ENCODE measurements around the gene C19orf47.

The C19orf47 gene

GRCh38 chr19:40282920-40283319 is 65.3 kb downstream of the C19orf47 start:
- no peak overlapping the region for H3K27ac ChIP-seq
- peak overlapping the region; percentile 6 for H3K9ac ChIP-seq (ENCODE audit: insufficient read length)
- no peak for DNase-seq (ENCODE audit: low read depth, low spot score)
- H3K36me3 ChIP-seq (ENCODE audit: insufficient read depth, low read length), result no peaks in the 10 kb centered on the region
- H3K9me3 ChIP-seq (ENCODE audit: low read depth, low read length), result no peaks in the 10 kb centered on the region
- no peak overlapping the region for H3K4me3 ChIP-seq
- no peak for TF ChIP-seq FOXP2 (optimal IDR thresholded peaks at IDR 0.05; ENCODE audit: control extremely low read depth, extremely low read length, insufficient read depth)
- no peak for TF ChIP-seq EZH2 (IDR thresholded peaks at IDR 0.05)
- no peak for TF ChIP-seq POLR2AphosphoS5 (IDR thresholded peaks at IDR 0.05; ENCODE audit: borderline replicate concordance, low read depth, low read length)

DNA sequence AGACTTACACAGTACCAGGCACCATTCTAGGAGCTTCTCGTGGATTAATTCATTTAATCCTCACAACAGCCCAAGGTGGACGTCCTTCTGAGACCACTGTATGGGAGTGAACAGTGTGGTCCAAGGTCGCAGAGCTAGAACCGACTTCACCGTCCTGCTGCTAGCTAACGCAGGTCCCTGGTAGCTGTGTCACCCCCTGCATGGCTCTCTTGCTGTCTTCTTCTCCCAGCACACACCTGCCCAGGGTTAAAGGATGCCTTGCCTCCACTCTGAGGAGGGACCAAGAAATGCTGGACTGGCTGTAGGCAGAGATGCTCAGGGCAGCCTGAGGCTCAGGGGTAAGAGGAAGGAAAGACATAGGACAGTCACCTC is 66.0 kb downstream of the C19orf47 start:
- DNase-seq (ENCODE audit: low read depth, low spot score), result no peak
- Histone ChIP-seq H3K4me3 (no peak overlapping the region), H3K27ac (0 out of 2 replicates have a peak overlapping the region, but pooled peaks have one; percentile 2), H3K9ac (ENCODE audit: insufficient read length) (no peak overlapping the region), H3K9me3 (ENCODE audit: low read depth, low read length) (no peaks in the 10 kb centered on the region), H3K36me3 (ENCODE audit: insufficient read depth, low read length) (no peaks in the 10 kb centered on the region)
- TF ChIP-seq POLR2AphosphoS5 (IDR thresholded peaks at IDR 0.05; ENCODE audit: borderline replicate concordance, low read depth, low read length), result no peak
- TF ChIP-seq FOXP2 (optimal IDR thresholded peaks at IDR 0.05; ENCODE audit: control extremely low read depth, extremely low read length, insufficient read depth), result no peak

GRCh38 chr19:40281381-40282208 is 66.6 kb downstream of the C19orf47 start:
- no peak overlapping the region for H3K9ac ChIP-seq (ENCODE audit: insufficient read length)
- no peaks in the 10 kb centered on the region for H3K9me3 ChIP-seq (ENCODE audit: low read depth, low read length)

DNA sequence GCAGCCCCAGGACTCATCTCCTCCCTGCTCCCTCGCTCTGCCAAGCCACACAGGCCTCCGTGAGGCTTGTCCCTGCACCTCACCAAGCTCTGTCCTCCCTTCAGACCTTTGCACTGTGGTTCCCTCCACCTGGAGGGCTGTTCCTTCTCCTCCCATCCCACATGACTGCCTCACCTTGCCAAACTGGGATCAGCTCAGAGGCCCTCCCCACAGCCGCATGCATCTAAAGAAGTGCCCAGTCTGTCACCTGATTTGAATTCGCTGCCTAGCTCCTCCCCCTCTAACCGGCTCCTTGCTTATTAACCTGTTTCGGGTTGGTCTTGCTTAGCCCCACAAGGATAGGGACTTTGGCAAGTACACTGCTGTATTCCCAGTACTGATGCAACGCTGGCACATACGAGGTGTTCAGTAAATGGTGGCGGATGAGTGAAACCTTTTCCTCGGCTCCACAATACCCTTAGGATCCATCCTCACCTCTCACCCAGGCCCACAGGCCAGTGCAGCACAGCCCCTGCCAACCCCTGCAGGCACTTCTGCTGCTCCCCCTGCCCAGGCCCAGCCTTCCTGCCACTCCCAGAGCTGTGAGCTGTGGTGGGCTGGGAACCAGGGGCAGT is 67.5 kb downstream of the C19orf47 start:
- no peak for DNase-seq (ENCODE audit: low read depth, low spot score)
- no peaks in the 10 kb centered on the region for H3K36me3 ChIP-seq (ENCODE audit: insufficient read depth, low read length)
- TF ChIP-seq POLR2AphosphoS5 (IDR thresholded peaks at IDR 0.05; ENCODE audit: borderline replicate concordance, low read depth, low read length), result no peak
- TF ChIP-seq FOXP2 (optimal IDR thresholded peaks at IDR 0.05; ENCODE audit: control extremely low read depth, extremely low read length, insufficient read depth), result no peak
- no peak overlapping the region for H3K4me3 ChIP-seq
- H3K27ac ChIP-seq, result peak overlapping the region; percentile 13; the same call in 1 of the 2 replicates
- H3K9me3 ChIP-seq (ENCODE audit: low read depth, low read length), result no peaks in the 10 kb centered on the region
- H3K9ac ChIP-seq (ENCODE audit: insufficient read length), result no peak overlapping the region

More at GRCh38 chr19:40281381-40282208, 66.6 kb downstream of the C19orf47 start:
- no peak for TF ChIP-seq EZH2 (IDR thresholded peaks at IDR 0.05)
- no peak for TF ChIP-seq FOXP2 (optimal IDR thresholded peaks at IDR 0.05; ENCODE audit: control extremely low read depth, extremely low read length, insufficient read depth)
- no peak for TF ChIP-seq POLR2AphosphoS5 (IDR thresholded peaks at IDR 0.05; ENCODE audit: borderline replicate concordance, low read depth, low read length)
- H3K27ac ChIP-seq, result peak overlapping the region; percentile 13; the same call in 1 of the 2 replicates
- H3K4me3 ChIP-seq, result no peak overlapping the region
- H3K36me3 ChIP-seq (ENCODE audit: insufficient read depth, low read length), result no peaks in the 10 kb centered on the region
- no peak for DNase-seq (ENCODE audit: low read depth, low spot score)

DNA sequence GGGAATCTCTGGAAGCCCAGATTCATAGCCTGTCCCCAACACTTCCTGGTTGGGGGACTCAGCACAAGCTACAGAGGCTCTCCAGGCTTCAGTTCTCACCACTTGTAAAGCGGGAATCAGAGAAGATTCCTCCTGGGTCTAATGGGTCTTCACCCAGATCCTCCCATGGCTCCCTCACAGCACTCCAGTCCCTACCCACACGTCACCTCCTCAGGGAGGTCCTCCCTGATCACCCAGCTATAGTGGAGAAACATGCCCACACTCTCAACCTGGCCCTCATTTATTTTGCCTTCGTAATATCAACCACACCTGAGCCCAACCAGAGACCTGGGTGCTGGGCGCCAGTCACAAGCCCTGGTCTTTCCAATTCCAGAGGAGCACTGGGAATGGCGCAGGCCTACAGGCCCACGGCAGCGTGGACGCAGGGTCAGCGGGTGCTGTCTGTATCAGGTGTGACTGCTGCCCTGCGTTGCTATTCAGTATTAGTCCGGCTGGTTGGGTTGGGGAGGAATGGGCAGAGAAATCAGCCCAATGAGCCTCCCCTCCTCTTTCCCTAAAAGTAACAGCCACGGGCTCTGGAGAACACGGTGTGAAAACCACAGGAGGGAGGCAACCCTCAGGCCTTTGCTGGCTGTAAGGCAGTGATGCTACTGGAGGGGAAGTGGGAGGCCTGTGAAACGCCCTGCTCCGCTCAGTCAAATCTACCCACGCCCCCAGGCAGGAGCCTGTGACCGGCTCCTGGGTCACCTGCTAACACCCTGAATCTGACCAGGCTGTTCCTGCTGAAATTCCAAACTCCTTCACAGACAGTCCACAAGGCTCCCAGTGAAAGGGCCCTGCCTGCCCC is 68.2 kb downstream of the C19orf47 start:
- H3K36me3 ChIP-seq (ENCODE audit: insufficient read depth, low read length), result no peaks in the 10 kb centered on the region
- peak overlapping the region; percentile 32 for H3K9ac ChIP-seq (ENCODE audit: insufficient read length)
- no peak overlapping the region for H3K4me3 ChIP-seq
- no peaks in the 10 kb centered on the region for H3K9me3 ChIP-seq (ENCODE audit: low read depth, low read length)
- DNase-seq (ENCODE audit: low read depth, low spot score), result no peak
- TF ChIP-seq POLR2AphosphoS5 (IDR thresholded peaks at IDR 0.05; ENCODE audit: borderline replicate concordance, low read depth, low read length) (no peak), EZH2 (IDR thresholded peaks at IDR 0.05) (no peak), FOXP2 (optimal IDR thresholded peaks at IDR 0.05; ENCODE audit: control extremely low read depth, extremely low read length, insufficient read depth) (no peak)
- H3K27ac ChIP-seq, result peak overlapping the region; percentile 46

GRCh38 chr19:40279120-40279551 is 69.1 kb downstream of the C19orf47 start:
- H3K4me3 ChIP-seq, result no peak overlapping the region
- TF ChIP-seq FOXP2 (optimal IDR thresholded peaks at IDR 0.05; ENCODE audit: control extremely low read depth, extremely low read length, insufficient read depth) (no peak), POLR2AphosphoS5 (IDR thresholded peaks at IDR 0.05; ENCODE audit: borderline replicate concordance, low read depth, low read length) (no peak), EZH2 (IDR thresholded peaks at IDR 0.05) (no peak)
- H3K36me3 ChIP-seq (ENCODE audit: insufficient read depth, low read length), result no peaks in the 10 kb centered on the region
- no peak for DNase-seq (ENCODE audit: low read depth, low spot score)
- H3K27ac ChIP-seq, result 0 out of 2 replicates have a peak overlapping the region, but pooled peaks have one; percentile 10
- peak overlapping the region; percentile 32 for H3K9ac ChIP-seq (ENCODE audit: insufficient read length)
- H3K9me3 ChIP-seq (ENCODE audit: low read depth, low read length), result no peaks in the 10 kb centered on the region

DNA sequence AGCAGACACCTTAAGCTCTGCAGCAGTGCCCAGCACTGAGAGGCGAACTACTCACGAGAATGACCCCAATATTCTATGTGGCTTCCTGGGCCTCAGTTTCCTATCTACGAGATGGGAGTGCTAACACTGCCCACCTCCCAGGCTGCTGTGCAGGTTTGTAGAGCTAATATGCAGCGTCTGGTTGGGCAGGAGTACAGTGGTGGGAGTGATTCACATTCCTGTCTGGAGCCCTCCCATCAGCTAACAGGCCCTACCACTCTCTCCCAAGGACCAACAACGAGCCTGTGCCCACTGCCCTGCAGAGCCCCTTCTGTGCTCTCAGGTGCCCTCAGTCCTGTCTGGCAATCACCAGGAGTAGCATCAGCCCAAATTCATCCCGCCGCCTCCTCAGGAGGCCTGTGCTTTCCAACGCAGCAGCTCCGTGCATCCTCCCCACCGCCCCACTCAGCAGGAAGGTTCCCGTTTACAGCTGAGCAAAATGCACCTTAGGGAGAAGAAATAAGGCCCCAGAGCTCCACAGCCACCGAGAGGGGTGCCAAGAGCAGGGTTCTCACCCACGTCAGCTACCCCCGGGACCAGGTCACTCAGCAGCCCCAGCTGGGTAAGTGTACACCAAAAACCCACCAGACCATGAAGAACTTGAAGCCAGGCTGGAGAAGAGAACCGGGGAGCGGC is 69.7 kb downstream of the C19orf47 start:
- Histone ChIP-seq H3K36me3 (ENCODE audit: insufficient read depth, low read length) (no peaks in the 10 kb centered on the region), H3K4me3 (no peak overlapping the region), H3K9ac (ENCODE audit: insufficient read length) (peak overlapping the region; percentile 32), H3K27ac (peak overlapping the region; percentile 10; the same call in 1 of the 2 replicates), H3K9me3 (ENCODE audit: low read depth, low read length) (no peaks in the 10 kb centered on the region)
- TF ChIP-seq POLR2AphosphoS5 (IDR thresholded peaks at IDR 0.05; ENCODE audit: borderline replicate concordance, low read depth, low read length), result no peak
- TF ChIP-seq EZH2 (IDR thresholded peaks at IDR 0.05), result no peak
- no peak for TF ChIP-seq FOXP2 (optimal IDR thresholded peaks at IDR 0.05; ENCODE audit: control extremely low read depth, extremely low read length, insufficient read depth)
- no peak for DNase-seq (ENCODE audit: low read depth, low spot score)
